Activated gamma-delta T cell treated with anti-CD3 and anti-CD28 coated beads, Interleukin-2, amount 50 U/mL, for 16 hours (primary cell): Measurements from ENCODE around the gene MLST8.
"Not testable (repeated sequence)": the region's sequence is repeated elsewhere in the genome, so short reads cannot be mapped to it uniquely, and the experiment has no call there.

Source experiments
- DNase-seq: peaks from one replicate; pipeline ENCODE4 v3.0.0-alpha.2; 2020; ENCODE audit warnings: low read depth

Gene MLST8

DNA sequence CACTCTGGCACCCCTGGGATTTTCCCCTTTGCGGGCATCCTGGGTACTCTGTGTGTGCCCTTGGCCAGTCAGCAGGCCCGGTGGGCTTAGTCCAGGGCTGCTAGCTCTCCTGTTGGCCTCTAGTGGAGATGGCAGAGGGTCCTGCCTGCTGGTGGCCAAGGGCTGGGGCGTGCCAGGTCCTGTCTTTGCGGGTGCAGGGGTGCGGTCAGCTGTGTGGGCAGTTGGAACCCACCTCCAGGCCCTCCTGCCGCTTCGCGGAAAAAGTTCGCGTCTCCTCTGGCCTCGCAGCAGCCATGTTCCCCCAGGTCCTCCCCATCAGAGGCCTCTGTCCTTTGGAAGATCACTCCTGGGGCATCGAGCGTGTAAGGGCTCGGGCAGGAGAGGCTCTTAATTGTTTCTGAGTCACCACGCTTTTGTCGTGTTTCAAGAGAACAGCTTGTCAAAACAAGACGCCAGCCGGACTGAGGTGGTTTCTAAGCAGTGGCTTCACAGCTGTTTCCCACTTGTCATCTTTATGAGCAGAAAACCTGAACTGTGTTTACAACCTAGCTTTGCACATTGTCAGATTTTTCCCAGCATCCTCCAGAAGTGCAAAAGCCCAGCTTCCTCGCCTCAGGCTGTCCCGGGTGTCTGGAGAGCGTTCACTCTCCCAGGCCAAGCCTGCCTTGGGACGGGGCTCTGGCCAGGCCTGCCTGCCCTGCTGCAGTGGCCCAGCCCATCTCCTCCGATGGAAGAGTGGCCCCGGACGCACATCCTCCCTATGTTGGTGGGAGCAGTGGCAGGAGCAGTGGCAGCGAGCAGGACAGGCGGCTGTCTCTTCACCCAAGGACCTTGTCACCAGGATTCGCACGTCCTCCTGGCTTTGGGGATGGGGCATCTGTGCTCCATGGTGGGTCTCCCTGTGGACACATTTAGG lies 26.0 kb downstream of the MLST8 start:
- DNase-seq: no peak

DNA sequence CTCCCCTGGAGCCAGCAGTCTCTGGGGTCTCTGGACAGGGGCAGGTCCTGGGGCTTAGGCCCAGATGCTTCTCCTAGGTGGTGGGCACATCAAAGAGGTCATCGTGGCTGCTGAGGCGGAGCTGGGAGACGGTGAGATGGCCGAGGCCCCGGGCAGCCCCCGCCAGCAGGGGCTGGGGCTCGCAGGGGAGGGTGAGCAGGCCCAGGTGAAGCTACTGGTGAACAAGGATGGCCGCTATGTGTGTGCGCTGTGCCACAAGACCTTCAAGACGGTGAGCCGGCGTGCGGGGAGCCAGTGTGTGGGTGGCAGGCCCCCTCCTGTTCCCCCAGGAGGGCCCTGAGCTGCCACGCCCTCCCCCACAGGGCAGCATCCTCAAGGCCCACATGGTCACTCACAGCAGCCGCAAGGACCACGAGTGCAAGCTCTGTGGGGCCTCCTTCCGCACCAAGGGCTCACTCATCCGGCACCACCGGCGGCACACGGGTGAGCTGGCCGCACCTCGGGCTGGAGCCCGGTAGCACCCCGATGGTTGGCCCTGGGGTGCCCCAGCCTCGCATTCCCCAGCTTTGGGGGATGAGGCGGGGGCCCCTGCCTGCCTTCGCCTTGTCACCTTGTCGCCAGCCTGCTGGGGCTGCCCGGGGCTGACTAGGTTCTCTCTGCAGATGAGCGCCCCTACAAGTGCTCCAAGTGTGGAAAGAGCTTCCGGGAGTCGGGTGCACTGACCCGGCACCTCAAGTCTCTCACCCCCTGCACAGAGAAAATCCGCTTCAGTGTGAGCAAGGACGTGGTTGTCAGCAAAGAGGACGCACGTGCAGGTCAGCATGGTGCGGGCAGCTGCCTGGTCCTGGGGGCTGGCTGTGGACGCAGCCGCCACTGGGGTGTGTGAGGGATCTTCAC lies 27.1 kb downstream of the MLST8 start:
- DNase-seq: no peak

DNA sequence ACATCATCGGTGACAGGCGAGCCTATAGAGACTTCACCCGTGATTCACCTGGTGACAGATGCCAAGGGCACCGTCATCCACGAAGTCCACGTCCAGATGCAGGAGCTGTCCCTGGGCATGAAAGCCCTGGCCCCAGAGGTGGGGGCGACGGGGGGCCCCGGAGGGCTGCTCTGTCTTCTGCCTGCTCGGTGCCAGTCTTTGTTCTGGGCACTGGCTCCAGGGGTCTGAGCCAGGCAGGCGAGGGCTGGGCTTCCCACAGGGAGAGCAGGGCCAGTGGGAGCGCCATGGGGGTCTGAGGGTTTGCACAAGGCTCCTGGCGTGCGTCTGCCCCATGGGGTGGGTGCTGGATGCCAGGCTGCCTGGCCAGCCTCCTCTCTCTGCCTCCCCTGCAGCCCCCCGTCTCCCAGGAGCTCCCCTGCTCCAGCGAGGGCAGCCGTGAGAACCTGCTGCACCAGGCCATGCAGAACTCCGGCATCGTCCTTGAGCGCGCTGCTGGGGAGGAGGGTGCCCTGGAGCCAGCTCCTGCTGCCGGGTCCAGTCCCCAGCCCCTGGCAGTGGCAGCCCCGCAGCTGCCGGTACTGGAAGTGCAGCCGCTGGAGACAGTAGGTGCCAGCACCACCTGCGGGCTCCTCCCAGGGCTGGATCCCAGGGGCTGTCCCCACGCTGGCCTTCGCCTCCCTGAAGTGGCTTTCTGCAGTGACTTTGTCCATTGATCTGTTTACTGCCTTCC lies 28.0 kb downstream of the MLST8 start:
- DNase-seq: no peak

DNA sequence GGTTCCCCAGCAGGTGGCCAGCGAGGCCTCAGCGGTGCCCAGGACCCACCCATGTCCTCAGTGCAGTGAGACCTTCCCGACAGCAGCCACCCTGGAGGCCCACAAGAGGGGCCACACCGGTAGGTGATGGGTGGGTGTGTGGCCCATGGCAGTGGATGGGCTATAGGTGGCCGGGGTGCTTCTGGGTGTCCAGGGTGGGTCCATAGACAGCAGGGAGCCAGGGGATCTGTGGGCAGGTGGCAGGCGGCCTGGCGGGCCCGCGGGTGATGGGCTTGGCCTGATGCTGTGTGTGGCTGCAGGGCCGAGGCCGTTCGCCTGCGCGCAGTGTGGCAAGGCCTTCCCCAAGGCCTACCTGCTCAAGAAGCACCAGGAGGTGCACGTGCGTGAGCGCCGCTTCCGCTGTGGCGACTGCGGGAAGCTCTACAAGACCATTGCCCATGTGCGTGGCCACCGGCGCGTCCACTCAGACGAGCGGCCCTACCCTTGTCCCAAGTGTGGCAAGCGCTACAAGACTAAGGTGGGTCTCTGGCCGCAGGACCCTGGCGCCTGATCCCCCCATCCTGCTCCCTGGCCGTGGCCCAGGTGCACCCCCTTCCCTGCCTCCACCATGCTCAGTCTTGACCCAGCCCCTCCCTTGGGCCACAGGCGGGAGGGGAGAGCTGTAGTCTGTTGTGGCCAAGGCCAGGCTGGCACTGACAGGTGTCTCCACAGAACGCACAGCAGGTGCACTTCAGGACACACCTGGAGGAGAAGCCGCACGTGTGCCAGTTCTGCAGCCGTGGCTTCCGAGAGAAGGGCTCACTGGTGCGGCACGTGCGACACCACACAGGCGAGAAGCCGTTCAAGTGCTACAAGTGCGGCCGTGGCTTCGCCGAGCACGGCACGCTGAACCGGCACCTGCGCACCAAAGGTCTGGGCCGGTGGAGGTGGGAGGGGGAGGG lies 28.9 kb downstream of the MLST8 start:
- DNase-seq: no peak

DNA sequence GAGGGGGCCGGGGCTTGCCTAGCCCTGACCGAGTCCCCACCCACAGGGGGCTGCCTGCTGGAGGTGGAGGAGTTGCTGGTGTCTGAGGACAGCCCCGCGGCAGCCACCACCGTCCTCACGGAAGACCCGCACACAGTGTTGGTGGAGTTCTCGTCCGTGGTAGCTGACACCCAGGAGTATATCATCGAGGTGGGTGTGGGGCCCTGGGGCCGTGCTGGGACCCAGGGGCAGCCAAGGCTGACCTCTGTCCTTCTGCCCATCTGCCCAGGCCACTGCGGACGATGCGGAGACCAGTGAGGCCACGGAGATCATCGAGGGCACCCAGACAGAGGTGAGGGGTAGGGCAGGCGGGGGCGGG lies 29.5 kb downstream of the MLST8 start:
- DNase-seq: no peak

DNA sequence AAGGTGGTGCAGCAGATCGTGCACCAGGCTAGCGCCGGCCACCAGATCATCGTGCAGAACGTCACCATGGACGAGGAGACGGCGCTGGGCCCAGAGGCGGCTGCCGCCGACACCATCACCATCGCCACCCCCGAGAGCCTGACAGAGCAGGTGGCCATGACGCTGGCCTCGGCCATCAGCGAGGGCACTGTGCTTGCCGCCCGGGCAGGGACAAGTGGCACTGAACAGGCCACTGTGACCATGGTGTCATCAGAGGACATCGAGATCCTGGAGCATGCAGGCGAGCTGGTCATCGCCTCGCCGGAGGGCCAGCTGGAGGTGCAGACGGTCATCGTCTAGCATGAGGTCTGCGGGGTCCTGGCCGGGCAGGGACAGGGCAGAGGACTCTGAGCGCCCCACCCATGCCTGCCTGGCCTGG lies 30.0 kb downstream of the MLST8 start:
- no peak for DNase-seq

DNA sequence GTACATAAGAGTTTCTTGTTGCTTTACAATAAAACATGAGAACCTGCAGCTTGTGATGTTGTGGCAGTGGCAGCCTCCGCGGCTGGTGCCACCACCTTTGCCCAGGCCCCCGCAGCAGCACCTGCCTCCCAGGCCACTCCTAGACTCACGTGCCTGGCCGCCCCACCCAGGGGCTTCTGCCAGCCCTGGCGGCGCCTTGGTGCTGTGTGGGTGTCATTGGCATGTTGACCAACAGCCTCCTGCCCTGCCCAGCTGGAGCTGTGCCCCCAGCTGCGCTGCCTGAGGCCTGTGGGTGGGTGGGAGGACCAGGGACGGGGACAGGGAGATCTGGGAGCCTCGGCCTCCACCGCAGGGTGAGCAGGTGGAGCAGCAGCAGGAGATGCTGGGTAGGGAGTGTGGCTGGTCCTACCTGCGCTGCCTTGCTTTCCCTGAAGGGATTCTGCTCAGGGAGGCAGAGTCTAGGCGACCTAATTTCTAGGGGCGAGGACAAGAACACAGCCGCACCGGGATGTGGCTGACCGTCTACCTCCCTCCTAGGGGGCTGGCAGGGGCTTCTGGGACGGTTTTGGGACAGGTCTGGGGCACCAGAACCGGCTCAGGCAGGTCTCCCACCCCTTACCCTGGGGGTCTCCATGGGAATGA lies 30.6 kb downstream of the MLST8 start:
- DNase-seq: no peak

DNA sequence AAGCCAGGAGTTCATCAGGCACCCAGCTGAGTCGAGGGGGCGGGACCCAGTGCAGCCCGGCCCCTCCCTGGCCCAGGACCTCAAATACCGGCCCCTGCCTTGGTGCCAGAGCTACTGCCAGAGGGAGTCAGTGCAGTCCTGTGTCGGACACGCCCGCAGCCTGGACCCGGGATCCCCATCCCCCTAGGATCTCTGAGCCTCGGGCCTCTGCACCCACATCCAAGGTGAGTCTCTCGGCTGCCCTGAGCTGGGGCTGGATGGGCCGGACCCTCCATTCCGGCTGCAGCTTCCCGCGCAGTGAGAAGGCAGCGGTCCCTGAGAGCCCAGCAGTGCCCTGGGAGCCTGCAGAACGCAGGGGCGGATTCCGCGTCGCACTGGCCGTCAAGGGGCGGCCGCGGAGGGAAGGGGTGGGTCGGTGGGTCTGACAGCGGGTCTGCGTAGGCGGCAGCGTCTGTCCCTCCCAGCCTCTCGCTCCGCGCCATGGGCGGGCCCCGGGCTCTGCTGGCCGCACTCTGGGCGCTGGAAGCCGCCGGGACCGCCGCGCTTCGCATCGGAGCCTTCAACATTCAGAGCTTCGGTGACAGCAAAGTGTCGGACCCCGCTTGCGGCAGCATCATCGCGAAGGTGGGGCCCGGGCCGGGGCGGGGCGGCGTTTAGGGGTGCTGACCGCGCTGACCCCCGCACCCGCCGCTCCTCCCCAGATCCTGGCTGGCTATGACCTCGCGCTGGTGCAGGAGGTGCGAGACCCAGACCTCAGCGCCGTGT lies 31.3 kb downstream of the MLST8 start, which contains the start of gene DNASE1L2:
Gene DNASE1L2, plus strand, starts transcription at position 108 of the 765 bp plus-strand sequence. Its CDS starts 373 bp downstream, at position 481.
- DNase-seq: no peak

DNA sequence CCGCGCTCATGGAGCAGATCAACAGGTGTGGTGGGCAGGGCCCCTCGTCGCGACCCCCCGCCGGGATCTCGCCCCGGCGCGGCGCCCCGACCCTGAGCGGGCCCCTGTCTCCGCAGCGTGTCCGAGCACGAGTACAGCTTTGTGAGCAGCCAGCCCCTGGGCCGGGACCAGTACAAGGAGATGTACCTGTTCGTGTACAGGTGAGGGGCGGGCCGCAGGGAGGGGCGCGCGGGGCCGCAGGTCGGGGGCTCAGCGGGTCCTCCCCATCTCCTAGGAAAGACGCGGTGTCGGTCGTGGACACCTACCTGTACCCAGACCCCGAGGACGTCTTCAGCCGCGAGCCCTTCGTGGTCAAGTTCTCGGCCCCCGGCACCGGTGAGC lies 31.8 kb downstream of the MLST8 start:
- DNase-seq: no peak

DNA sequence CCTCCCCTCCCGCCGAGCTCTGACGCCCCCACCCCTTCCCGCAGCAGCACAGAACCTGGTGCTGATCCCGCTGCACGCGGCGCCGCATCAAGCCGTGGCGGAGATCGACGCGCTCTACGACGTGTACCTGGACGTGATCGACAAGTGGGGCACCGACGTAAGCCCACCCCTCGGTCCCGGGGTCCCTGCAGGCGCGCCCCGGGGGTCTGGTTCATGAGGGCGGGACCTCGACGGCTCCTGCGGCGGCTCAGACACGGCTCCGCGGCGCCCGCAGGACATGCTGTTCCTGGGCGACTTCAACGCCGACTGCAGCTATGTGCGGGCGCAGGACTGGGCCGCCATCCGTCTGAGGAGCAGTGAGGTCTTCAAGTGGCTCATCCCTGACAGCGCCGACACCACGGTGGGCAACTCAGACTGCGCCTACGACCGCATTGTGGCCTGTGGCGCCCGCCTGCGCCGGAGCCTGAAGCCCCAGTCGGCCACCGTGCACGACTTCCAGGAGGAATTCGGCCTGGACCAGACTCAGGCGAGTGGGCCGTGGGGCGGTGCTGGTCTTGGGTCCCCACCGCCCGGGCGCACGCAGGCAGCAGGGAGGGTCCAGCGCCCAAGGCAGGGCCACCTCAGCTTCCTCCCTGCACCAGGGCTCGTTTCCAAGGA lies 32.4 kb downstream of the MLST8 start:
- DNase-seq: no peak

DNA sequence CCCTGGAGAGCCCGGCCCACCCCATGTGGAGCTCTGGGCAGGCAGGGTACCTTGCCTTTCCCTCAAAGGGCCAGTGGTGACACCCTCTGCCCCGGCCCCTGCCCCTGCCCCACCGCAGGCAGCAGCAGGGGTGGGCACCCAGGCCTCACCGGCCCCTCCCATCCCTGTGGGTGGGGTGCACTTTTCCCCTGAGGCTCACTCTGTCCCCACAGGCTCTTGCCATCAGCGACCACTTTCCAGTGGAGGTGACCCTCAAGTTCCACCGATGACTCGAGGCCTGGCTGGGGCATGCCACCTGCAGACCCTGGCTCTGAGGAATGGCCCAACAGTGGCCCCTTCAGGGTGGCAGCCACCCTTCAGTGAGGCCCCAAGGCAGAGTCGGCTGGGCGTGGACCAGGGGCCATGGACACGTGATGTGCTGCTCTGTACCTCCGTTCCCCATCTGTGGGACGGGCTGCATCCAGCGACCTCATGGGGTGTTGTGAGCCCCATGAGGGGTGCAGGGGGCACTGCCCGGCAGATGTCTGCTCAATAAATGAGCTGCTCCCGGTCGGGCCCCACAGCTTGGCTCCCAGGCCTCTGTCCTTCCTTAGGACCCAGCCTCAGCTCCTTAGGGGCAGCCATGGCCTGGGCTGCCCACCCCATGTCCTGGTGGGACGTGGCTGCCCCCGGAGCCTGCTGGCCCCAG lies 33.0 kb downstream of the MLST8 start:
- DNase-seq: no peak

DNA sequence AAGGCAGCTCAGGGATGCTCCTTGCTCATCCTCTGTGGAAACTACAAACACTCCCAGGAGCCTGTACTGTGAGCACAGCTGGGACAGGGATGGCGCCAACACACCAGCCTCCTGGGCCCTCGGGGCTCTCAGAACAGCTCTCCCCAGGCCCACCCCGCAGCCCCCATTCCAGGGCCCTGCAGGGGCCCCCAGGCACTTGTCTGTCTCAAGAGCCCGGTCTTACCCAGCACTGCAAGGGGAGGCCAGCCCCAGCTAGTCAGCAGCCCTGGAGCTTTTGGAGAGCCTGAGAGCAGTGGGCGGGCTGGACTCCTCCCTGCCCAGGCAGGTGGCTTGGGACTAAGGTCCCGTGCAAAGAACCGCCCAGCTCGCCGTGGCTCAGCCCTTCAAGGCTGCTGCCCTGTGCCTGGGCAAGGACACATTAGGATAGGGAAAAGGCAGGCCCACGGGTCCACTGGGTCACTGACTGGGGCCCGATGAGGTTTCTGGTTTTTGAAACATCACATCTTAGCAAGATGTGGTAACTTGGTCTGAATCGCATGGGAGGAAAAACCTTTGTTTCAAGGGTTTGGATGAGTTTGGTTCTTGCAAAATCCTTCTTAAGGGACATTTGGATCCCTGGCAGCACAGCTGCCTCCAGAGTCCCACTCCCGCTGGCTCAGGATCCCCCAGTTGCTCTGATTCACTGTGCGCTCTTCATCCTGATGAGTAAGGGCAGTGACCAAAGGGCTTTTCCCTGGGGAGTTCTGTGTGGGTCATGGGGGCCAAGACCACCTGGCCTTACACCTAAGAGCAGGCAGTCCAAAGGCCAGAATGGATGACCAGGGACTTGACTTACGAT lies 33.8 kb downstream of the MLST8 start:
- DNase-seq: no peak

DNA sequence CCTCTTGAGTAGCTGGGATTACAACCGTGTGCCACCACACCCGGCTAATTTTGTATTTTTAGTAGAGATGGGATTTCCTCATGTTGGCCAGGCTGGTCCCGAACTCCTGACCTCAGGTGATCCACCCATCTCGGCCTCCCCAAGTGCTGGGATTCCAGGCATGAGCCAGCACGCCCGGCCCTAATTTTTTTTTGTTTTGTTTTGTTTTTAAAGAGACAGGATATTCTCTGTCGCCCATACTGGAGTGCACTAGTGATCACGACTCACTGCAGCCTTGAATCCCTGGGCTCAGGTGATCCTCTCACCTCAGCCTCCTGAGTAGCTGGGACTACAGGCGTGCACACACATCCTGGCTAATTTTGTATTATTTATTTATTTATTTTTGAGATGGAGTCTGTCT lies 35.1 kb downstream of the MLST8 start:
- not testable (repeated sequence) for DNase-seq

DNA sequence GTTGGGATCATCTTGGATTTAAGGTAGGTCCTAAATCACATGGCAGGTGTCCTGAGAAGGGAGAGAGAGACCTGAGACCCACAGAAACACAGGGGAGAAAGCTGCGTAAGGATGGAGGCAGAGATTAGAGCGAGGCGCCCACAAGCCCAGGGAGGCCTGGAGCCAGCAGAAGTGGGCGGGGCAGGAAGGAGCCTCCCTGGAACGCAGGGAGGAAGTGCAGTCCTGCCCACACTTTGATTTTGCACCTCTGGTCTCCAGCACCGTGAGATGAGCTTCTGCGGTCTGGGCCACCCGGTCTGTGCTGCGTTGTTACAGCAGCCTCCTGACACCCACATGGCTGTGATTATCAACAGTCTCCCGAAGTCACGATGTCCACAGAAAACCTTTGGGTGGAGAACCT lies 37.3 kb downstream of the MLST8 start:
- no peak for DNase-seq

DNA sequence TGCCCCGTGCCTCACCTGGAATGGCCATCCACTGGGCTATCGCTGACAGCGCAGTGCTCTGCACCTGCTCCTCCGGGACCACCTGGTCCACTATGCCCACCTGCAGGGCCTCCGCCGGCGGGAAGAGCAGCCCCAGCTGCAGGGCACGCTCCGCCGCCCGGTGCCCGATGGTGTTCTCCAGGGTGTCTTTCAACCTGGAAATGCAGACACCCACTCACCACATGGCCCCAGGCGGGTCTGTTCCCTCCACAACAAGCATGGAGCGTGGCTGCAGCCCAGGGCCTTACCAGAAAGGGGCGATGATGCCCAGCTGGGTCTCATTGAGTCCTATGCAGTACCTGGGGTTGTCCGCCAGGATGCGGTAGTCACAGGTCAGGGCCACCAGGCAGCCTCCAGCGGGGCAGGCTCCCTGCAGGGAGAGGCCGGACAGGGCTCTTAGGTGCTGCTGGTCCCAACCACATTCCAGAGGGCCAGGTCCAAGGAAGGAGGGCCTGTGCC lies 37.8 kb downstream of the MLST8 start:
- no peak for DNase-seq

DNA sequence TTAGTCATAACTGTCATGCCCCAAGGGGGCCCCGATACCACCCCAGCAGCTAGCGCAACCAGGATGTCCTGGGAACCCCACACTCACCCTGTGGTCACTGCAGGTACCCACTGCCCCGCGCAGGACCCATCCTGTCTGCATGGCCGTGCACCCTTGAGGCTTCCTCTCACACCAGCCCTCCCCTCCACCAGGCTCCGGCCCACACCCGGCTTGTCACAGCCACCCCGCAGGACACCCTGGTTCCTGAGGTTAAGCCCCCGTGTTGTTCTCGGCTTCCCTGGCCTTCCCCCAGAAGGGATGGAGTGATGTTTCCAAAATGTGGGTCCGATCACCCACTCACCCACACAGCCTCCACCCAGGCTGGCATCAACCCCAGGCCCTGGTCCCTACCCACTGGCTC lies 38.5 kb downstream of the MLST8 start:
- no peak for DNase-seq

DNA sequence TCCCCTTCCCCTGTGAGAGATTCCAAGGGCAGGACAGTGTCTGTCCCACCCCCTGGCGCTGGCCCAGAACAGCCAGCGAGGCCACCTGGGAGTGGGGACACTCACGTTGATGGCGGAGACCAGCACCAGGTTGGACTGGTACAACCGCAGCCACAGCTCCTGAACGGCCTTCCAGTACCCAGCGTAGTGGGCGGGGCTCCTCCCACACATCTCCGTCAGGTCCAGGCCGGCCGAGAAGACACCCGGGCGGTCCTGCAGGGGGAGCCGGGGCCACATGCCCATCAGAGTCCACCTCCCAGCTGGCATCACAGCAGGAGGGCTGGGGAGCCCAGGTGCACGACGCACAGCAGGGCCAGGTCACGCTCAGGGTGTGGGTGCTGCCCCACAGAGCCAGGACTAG lies 39.0 kb downstream of the MLST8 start:
- no peak for DNase-seq
